Measurements from ENCODE around the gene EYA3. TPM values are rescaled to one million over a fixed set of nuclear protein-coding genes. Genes with fewer than 3 reads are reported as not detected.

Gene EYA3
- total RNA-seq, 1 experiment from 2014 or later, result 32.7 TPM

GRCh38 chr1:27971674-27972073 lies 116.7 kb downstream of the EYA3 start:
- no peak overlapping the region for H2AK5ac ChIP-seq (ENCODE audit: insufficient read length, low read length)
- no peak overlapping the region for H3K4me2 ChIP-seq (ENCODE audit: insufficient read depth, insufficient read length, low read length)
- no peak overlapping the region for H2BK5ac ChIP-seq (ENCODE audit: insufficient read length, low read length)
- no peak overlapping the region for H3K9ac ChIP-seq (ENCODE audit: extremely low read depth, insufficient read length, low read length)
- no peak overlapping the region for H4K8ac ChIP-seq (replicated peaks; ENCODE audit: insufficient read length, low read depth, low read length)
- Mint-ChIP-seq H3K4me1 (no peaks in the 10 kb centered on the region), H3K27ac (no peak overlapping the region), H3K27me3 (ENCODE audit: low read depth) (no peaks in the 10 kb centered on the region; the same call in 1 of the 2 replicates), H3K4me3 (no peak overlapping the region), H3K36me3 (ENCODE audit: insufficient read depth in 1 of 3, low read depth in 3 of 3) (peaks cover 8 to 35% (median 17%) of the 10 kb centered on the region in 3 experiments; a peak in 5 of 7 replicates), H3K9me3 (no peaks in the 10 kb centered on the region)
- no peak overlapping the region for H2BK20ac ChIP-seq (ENCODE audit: low read depth, low read length, poor library complexity, severe bottlenecking)
- H3K56ac ChIP-seq (ENCODE audit: insufficient read length, low read depth, low read length), result no peak overlapping the region
- H2BK15ac ChIP-seq (ENCODE audit: low read depth, low read length), result no peak overlapping the region
- no peak overlapping the region for H3K27ac ChIP-seq (ENCODE audit: insufficient read length, low read depth, low read length)
- no peak for TF ChIP-seq CTCF (conservative IDR thresholded peaks at IDR 0.05)
- no peak overlapping the region for H3K14ac ChIP-seq (ENCODE audit: insufficient read depth, low read length)
- no peak overlapping the region for H2AFZ ChIP-seq (ENCODE audit: low read length)
- no peak overlapping the region for H2BK120ac ChIP-seq (ENCODE audit: low read depth, low read length, poor library complexity, severe bottlenecking)
- no peak overlapping the region for H3K23ac ChIP-seq (ENCODE audit: insufficient read length, low read depth, low read length)
- H3K79me2 ChIP-seq (ENCODE audit: insufficient read depth, low read length), result no peaks in the 10 kb centered on the region
- no peak overlapping the region for H3K4ac ChIP-seq (ENCODE audit: low read depth, low read length)
- H4K20me1 ChIP-seq (ENCODE audit: control insufficient read depth, insufficient read depth, insufficient read length), result no peaks in the 10 kb centered on the region
- H3K23me2 ChIP-seq (ENCODE audit: insufficient read length, low read depth, low read length, poor library complexity, severe bottlenecking), result no peaks in the 10 kb centered on the region
- no peak for DNase-seq
- H3K27me3 ChIP-seq (ENCODE audit: insufficient read depth, low read length), result no peaks in the 10 kb centered on the region
- no peak overlapping the region for H4K5ac ChIP-seq (ENCODE audit: insufficient read length, low read depth, low read length)
- no peaks in the 10 kb centered on the region for H3K4me1 ChIP-seq (ENCODE audit: insufficient read depth, low read length)
- H3K79me1 ChIP-seq (ENCODE audit: insufficient read depth, low read depth, low read length, poor library complexity, severe bottlenecking), result no peaks in the 10 kb centered on the region
- H3K9me3 ChIP-seq (ENCODE audit: control insufficient read depth, low read depth, low read length), result no peaks in the 10 kb centered on the region
- no peak overlapping the region for H3K18ac ChIP-seq (ENCODE audit: insufficient read length, low read depth, low read length)
- H2BK12ac ChIP-seq (ENCODE audit: insufficient read length, low read depth, low read length), result no peak overlapping the region
- H3T11ph ChIP-seq (ENCODE audit: low read length), result no peak overlapping the region
- H4K91ac ChIP-seq (ENCODE audit: insufficient read length, low read depth, low read length), result no peak overlapping the region

Measured in H9 (cell line).